AG04449 (cell line): ENCODE data around the gene FUT2.
A peak's percentile ranks its signal among the peaks of the same experiment; 100 is the strongest.

Experiments
- CTCF ChIA-PET: fragments of 350-600 bp; formaldehyde crosslinking; extraction: SDS; loops from one replicate; lab custom pipeline; 2021; ENCODE audit warnings: antibody characterized with exemption; lab: Yijun Ruan, JAX
- POLR2A ChIA-PET: fragments of 400-600, 350-600 bp; formaldehyde crosslinking; extraction: SDS; loops from one replicate; lab custom pipeline; 2020; ENCODE audit warnings: antibody characterized with exemption, inconsistent platforms; lab: Yijun Ruan, JAX
- DNase-seq: peaks from one replicate; pipeline ENCODE4 v3.0.0-alpha.2; 2010; ENCODE audit warnings: low read depth, low spot score
- H3K4me3 ChIP-seq: 2 replicates; pipeline ENCODE4 v1.5.1; 2011; ENCODE audit warnings: low read depth, mild to moderate bottlenecking, control low read depth, low read length
- CTCF ChIP-seq: IDR thresholded peaks from one replicate; pipeline ENCODE4 v1.5.1; 2011; ENCODE audit warnings: mild to moderate bottlenecking, moderate library complexity, low read length, control low read depth, inconsistent platforms; ENCODE audit not compliant: insufficient read depth; ENCODE audit errors: missing control alignments

FUT2 gene

DNA sequence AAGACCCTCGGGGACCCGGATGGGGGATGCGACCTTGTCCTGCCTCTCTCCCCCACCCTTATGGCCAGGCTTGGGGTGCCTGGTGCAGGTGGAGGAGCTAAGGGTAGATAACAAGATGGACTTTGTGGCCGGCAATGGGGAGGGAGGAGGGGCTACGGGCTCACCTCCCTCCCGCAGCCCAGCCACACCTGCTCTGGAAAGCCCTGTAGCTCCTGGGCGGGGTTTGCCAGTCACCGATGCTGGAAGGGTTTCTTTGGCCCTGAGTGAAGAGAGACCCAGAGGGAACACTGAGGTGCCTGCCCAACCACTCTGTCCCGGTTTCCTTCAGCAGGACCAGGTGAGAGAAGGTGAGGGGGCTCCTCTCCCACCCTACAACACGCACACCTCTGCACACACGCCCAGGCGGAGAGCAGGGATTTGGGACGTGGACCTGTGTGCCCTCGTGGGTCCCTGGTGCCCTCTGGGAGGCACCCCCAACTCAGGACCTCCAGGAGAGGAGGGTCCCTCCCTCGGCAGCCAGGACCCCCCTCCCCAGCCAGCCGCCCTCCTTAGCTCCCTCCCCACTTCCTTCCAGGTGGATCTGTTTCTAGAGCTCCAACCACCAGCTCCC lies at the start of gene FUT2:
TSS of gene FUT2 (plus strand) at position 229 of the 610 bp plus-strand sequence. CDS start 6,986 bp downstream, outside the sequence.
- POLR2A ChIA-PET: no interaction called here
- TF ChIP-seq CTCF: no peak
- CTCF ChIA-PET: interaction anchor here (1.2 to 1.9 kb wide), 4 partner anchors 17 to 21 kb away, joined by 3 to 15 read pairs (median 4); no protein-coding TSS in a partner anchor
- H3K4me3 ChIP-seq: no peak within 1 kb of the TSS
- no peak for DNase-seq

DNA sequence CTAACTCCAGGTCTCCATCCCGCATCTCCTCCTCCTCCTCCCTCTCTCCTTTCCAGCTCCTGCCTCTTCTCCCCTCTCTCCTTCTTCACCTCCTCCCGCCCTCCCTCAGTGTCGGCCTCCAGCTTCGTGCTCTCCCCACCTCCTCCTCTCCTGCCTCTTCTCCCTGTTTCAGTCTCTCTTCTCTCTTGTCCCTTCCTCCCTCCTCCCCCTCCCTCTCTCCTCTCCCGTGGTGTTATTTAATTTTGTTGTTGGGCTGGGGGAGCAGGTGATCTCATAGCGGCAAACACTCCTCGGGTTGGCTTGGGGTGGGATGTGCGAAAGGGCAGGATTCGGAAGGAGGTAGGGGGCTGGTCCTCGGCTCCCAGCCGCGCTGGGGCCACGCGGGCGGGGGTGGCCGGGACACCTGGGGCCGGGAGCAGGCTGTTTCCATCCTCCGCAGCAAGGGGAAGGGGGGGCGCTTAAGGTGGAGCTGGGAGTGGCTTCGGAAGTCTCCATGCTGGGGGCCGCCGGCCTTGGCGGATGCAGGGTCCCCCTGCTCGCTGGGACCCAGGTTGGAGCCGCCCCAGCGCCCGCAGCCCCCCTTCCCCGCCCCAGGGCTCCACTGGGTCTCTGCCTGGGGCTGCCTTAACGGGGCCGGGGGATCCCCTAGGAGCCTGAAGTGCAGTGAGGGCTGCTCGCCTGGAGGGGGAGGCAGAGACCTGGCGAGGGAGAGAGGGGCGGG lies 49.6 kb upstream of the FUT2 start, which contains the start of gene CA11:
TSS of gene CA11 (minus strand) at position 187 of the 721 bp plus-strand sequence. CDS start 555 bp downstream, outside the sequence.
- DNase-seq: no peak
- POLR2A ChIA-PET: no interaction called here
- CTCF ChIA-PET: interaction anchor here (0.7 to 3.1 kb wide), 17 partner anchors 8 to 326 kb away, joined by 3 to 40 read pairs (median 5); partner anchors contain the start of genes DBP, HSD17B14 and NTN5
- peak within 1 kb of the TSS; percentile 57 for H3K4me3 ChIP-seq
- TF ChIP-seq CTCF: peak; percentile 95

- TF ChIP-seq CTCF: no peak
- DNase-seq: no peak
- ChIA-PET CTCF (interaction anchor here (1.0 to 3.1 kb wide), 7 partner anchors 10 to 202 kb away, joined by 3 to 40 read pairs (median 21); partner anchors contain the start of gene NTN5), POLR2A (no interaction called here)
- peak overlapping the region; percentile 57 for H3K4me3 ChIP-seq
Measured at GRCh38 chr19:48646722-48647216, 49.0 kb upstream of the FUT2 start.

- no peak for TF ChIP-seq CTCF
- no peak overlapping the region for H3K4me3 ChIP-seq
- DNase-seq: no peak
- ChIA-PET CTCF (interaction anchor here (1.2 to 1.5 kb wide), 2 partner anchors 10 to 194 kb away, joined by 3 to 5 read pairs; no protein-coding TSS in a partner anchor), POLR2A (no interaction called here)
Measured at GRCh38 chr19:48648134-48648533, 47.6 kb upstream of the FUT2 start.

- ChIA-PET POLR2A (interaction anchor here (0.6 kb wide), 1 partner anchor 227 kb away, joined by 4 read pairs; no protein-coding TSS in a partner anchor), CTCF (interaction anchor here (0.7 to 2.1 kb wide), 2 partner anchors 24 to 26 kb away, joined by 3 to 7 read pairs; no protein-coding TSS in a partner anchor)
- no peak for DNase-seq
- no peak for TF ChIP-seq CTCF
- H3K4me3 ChIP-seq: no peak overlapping the region
Measured at GRCh38 chr19:48650974-48651682, 44.6 kb upstream of the FUT2 start.
